ENCODE measurements around the gene TRIP4. TPM values are rescaled to one million over a fixed set of nuclear protein-coding genes. Genes with fewer than 3 reads are reported as not detected.

Gene TRIP4
- polyA plus RNA-seq, 3 donors = 23.0 to 40.1 (median 35.6) TPM

DNA sequence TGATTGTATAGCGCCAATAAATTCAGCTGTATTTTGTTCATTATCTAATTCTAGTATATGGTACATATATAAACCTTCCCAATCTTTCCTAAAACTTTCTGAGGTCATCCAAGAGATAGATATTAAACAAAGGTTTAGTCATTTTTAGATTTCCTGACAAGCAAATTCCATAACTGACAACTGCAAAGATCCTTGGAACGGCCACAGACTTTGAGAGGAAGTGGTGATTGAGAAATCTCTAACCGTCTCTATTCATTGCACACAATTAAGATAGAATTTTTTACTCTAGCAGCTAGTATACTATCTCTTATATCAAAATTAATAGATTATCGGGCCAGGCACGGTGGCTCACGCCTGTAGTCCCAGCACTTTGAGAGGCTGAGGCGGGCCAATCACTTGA lies 36.4 kb upstream of the TRIP4 start:
- H3K27ac Mint-ChIP-seq = peak overlapping the region in 1 of 7 donors; percentile 18
- 89% methylated on average over 3 of the region's 7 CpGs for WGBS (ENCODE audit: insufficient coverage)
- H3K36me3 Mint-ChIP-seq = peaks cover 20 to 31% of the 10 kb centered on the region in 2 donors
- Histone ChIP-seq H2AFZ (ENCODE audit: insufficient read depth, low read depth, low read length, poor library complexity, severe bottlenecking) (no peak overlapping the region), H4K20me1 (ENCODE audit: insufficient read depth, low read length) (peaks cover 42% of the 10 kb centered on the region), H3K9ac (ENCODE audit: insufficient read depth, low read length, poor library complexity, severe bottlenecking) (no peak overlapping the region), H3K4me3 (replicated peaks in 1 of 3; ENCODE audit: low read depth in 2 of 3, low read length in 3 of 3) (no peak overlapping the region), H3K36me3 (replicated peaks in 1 of 2; ENCODE audit: control insufficient read depth in 1 of 2, insufficient read depth in 2 of 2, low read length in 2 of 2) (peaks cover 2 to 26% of the 10 kb centered on the region in 2 donors), H3K79me2 (ENCODE audit: insufficient read depth, low read length) (peaks cover 91% of the 10 kb centered on the region), H3K4me2 (replicated peaks; ENCODE audit: extremely low read depth, low read length, poor library complexity, severe bottlenecking) (no peak overlapping the region), H3K9me3 (replicated peaks in 1 of 2; ENCODE audit: control insufficient read depth in 1 of 2, insufficient read depth in 1 of 2, low read length in 2 of 2) (no peaks in the 10 kb centered on the region), H3K27me3 (ENCODE audit: control insufficient read depth in 2 of 2, insufficient read depth in 2 of 2, low read length in 2 of 2) (no peaks in the 10 kb centered on the region), H3K4me1 (ENCODE audit: control insufficient read depth in 1 of 2, insufficient read depth in 2 of 2, low read length in 2 of 2) (peaks cover 5 to 7% of the 10 kb centered on the region in 2 donors), H3K27ac (ENCODE audit: low read depth in 1 of 2, low read length in 2 of 2) (no peak overlapping the region)
- TF ChIP-seq CTCF (IDR thresholded peaks at IDR 0.05) = no peak
- no peak for DNase-seq
- peaks cover 0 to 1% (median 0%) of the 10 kb centered on the region in 3 donors for H3K27me3 Mint-ChIP-seq (ENCODE audit: low read depth in 3 of 3)
- H3K9me3 Mint-ChIP-seq = peaks cover 0 to 4% (median 0%) of the 10 kb centered on the region in 7 donors
- H3K4me1 Mint-ChIP-seq = peaks cover 9% of the 10 kb centered on the region
- no peak overlapping the region for H3K4me3 Mint-ChIP-seq
- intact Hi-C loops (cut with micrococcal nuclease) = loop anchor here in 1 of 2 donors (10.0 kb wide), 2 partner anchors 146 to 186 kb away; partner anchors contain the start of gene PPIB

DNA sequence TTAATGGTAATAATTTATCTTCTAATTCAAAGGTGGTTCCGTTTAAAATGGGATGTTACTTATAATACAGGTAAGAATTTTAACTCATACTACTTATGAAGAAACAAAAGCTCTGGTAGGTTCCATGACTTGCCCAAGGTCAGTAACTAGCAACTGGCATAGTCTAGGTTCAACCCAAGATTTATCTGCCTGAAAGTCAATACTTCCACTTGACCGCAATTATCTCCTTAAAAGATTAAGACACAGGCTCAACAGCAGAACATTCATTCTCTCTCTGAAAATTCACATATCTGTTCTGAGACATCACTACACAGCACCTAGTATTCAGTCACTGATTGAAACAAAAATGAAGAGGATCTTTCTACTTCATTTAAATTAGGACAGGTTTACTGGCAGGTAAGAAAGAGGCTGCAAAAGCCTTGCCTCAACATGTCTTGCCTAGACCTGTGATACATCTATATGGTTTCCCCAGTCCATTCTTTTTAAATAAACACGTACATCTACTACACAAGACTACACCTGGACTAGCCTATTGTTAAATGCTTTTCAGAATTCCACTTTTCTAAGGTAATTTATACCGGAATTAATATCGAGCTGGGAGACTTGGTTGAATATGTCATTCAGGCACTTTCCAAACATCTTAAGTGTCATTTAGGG lies 32.8 kb upstream of the TRIP4 start:
- Histone ChIP-seq H3K9me3 (replicated peaks in 1 of 2; ENCODE audit: control insufficient read depth in 1 of 2, insufficient read depth in 1 of 2, low read length in 2 of 2) (no peaks in the 10 kb centered on the region), H3K79me2 (ENCODE audit: insufficient read depth, low read length) (peaks cover 59% of the 10 kb centered on the region), H4K20me1 (ENCODE audit: insufficient read depth, low read length) (peaks cover 22% of the 10 kb centered on the region), H3K27ac (ENCODE audit: low read depth in 1 of 2, low read length in 2 of 2) (peak overlapping the region in 1 of 2 donors; percentile 78), H2AFZ (ENCODE audit: insufficient read depth, low read depth, low read length, poor library complexity, severe bottlenecking) (peak overlapping the region; percentile 90), H3K4me3 (replicated peaks in 1 of 3; ENCODE audit: low read depth in 2 of 3, low read length in 3 of 3) (peak overlapping the region; percentile 93 to 98 (median 95)), H3K9ac (ENCODE audit: insufficient read depth, low read length, poor library complexity, severe bottlenecking) (peak overlapping the region; percentile 81), H3K27me3 (ENCODE audit: control insufficient read depth in 2 of 2, insufficient read depth in 2 of 2, low read length in 2 of 2) (no peaks in the 10 kb centered on the region), H3K4me1 (ENCODE audit: control insufficient read depth in 1 of 2, insufficient read depth in 2 of 2, low read length in 2 of 2) (peaks cover 9 to 13% of the 10 kb centered on the region in 2 donors), H3K36me3 (replicated peaks in 1 of 2; ENCODE audit: control insufficient read depth in 1 of 2, insufficient read depth in 2 of 2, low read length in 2 of 2) (peaks cover 0 to 2% of the 10 kb centered on the region in 2 donors), H3K4me2 (replicated peaks; ENCODE audit: extremely low read depth, low read length, poor library complexity, severe bottlenecking) (peak overlapping the region; percentile 94)
- no peak for TF ChIP-seq CTCF (IDR thresholded peaks at IDR 0.05)
- intact Hi-C loops (cut with micrococcal nuclease) = loop anchor here in 1 of 2 donors (10.0 kb wide), 2 partner anchors 150 to 190 kb away; partner anchors contain the start of gene PPIB
- H3K27me3 Mint-ChIP-seq (ENCODE audit: low read depth in 3 of 3) = no peaks in the 10 kb centered on the region
- H3K9me3 Mint-ChIP-seq = peaks cover 0 to 4% (median 0%) of the 10 kb centered on the region in 7 donors
- DNase-seq = no peak
- peaks cover 0 to 6% of the 10 kb centered on the region in 2 donors for H3K36me3 Mint-ChIP-seq
- no CpG with 5 or more reads among the region's 5 CpGs for WGBS (ENCODE audit: insufficient coverage)
- peak overlapping the region; percentile 79 to 93 (median 90) for H3K27ac Mint-ChIP-seq
- H3K4me3 Mint-ChIP-seq = peak overlapping the region; percentile 96 to 97
- H3K4me1 Mint-ChIP-seq = peaks cover 13% of the 10 kb centered on the region

Data from CD14-positive monocyte (primary cell).